Liver (tissue), 9 donors: ENCODE results near the gene OSBP2. TPM values are rescaled to one million over a fixed set of nuclear protein-coding genes. Genes with fewer than 3 reads are reported as not detected.

ENCODE experiments used
- DNase-seq: peaks from one replicate; pipeline ENCODE4 v3.0.0-alpha.2; 2017; ENCODE audit warnings: low spot score
- H3K27ac ChIP-seq, 2 donors: one replicate each; pipeline ENCODE4 v1.7.0; 2013; ENCODE audit warnings: inconsistent platforms in 2 of 2, low read length in 2 of 2, control low read depth in 1 of 2, low read depth in 1 of 2, mild to moderate bottlenecking in 1 of 2
- H3K27me3 ChIP-seq, 4 donors: one replicate each; pipeline versions ENCODE4 v1.6.1 to v1.7.0; 2013; ENCODE audit warnings: low read length in 3 of 4, inconsistent platforms in 1 of 4, mild to moderate bottlenecking in 1 of 4, moderate library complexity in 1 of 4; ENCODE audit not compliant: control insufficient read depth in 4 of 4, insufficient read depth in 4 of 4
- H3K36me3 ChIP-seq, 4 donors: one replicate each; pipeline versions ENCODE4 v1.6.1 to v1.7.0; 2013; ENCODE audit warnings: low read length in 3 of 4, mild to moderate bottlenecking in 3 of 4, low read depth in 1 of 4, moderate library complexity in 1 of 4; ENCODE audit not compliant: control insufficient read depth in 4 of 4, insufficient read depth in 3 of 4
- H3K4me1 ChIP-seq, 4 donors: one replicate each; pipeline versions ENCODE4 v1.6.1 to v1.7.0; 2013; ENCODE audit warnings: low read length in 3 of 4, mild to moderate bottlenecking in 3 of 4, moderate library complexity in 1 of 4; ENCODE audit not compliant: control insufficient read depth in 4 of 4, insufficient read depth in 4 of 4
- H3K4me3 ChIP-seq, 3 donors: one replicate each; pipeline versions ENCODE4 v1.6.1 to v1.7.0; 2013; ENCODE audit warnings: low read length in 3 of 3, control low read depth in 1 of 3, low read depth in 1 of 3, mild to moderate bottlenecking in 1 of 3
- H3K9ac ChIP-seq, 2 donors: one replicate each; pipeline ENCODE4 v1.7.0; 2013; ENCODE audit warnings: low read length in 2 of 2, mild to moderate bottlenecking in 2 of 2, moderate library complexity in 2 of 2, control low read depth in 1 of 2, low read depth in 1 of 2
- H3K9me3 ChIP-seq, 4 donors: one replicate each; pipeline versions ENCODE4 v1.6.1 to v1.7.0; 2013; ENCODE audit warnings: low read length in 3 of 4; ENCODE audit not compliant: control insufficient read depth in 4 of 4
- CTCF ChIP-seq: fragments of 150-350 bp; IDR thresholded peaks from 2 replicates; pipeline ENCODE4 v1.5.1; 2017; ENCODE audit warnings: improper control_type of control experiment, low read depth, low read length; ENCODE audit not compliant: missing input control
- EGR1 ChIP-seq, 2 donors: IDR thresholded peaks; 2 replicates each; pipeline ENCODE4 v1.6.1; 2016 to 2018; ENCODE audit warnings: antibody characterized with exemption in 2 of 2, low read depth in 2 of 2
- FOXA1 ChIP-seq: IDR thresholded peaks from 2 replicates; pipeline ENCODE4 v1.6.1; 2016; ENCODE audit warnings: antibody characterized with exemption
- FOXA2 ChIP-seq: IDR thresholded peaks from 2 replicates; pipeline ENCODE4 v1.6.1; 2016; ENCODE audit warnings: antibody characterized with exemption
- GABPA ChIP-seq, 2 donors: IDR thresholded peaks in 1 of 2; conservative IDR thresholded peaks in 1 of 2; 2 replicates each; pipeline ENCODE4 v1.6.1; 2016; ENCODE audit warnings: antibody characterized with exemption in 2 of 2, mild to moderate bottlenecking in 1 of 2, moderate library complexity in 1 of 2
- HNF4A ChIP-seq, 2 donors: conservative IDR thresholded peaks; 2 replicates each; pipeline ENCODE4 v1.6.1; 2016; ENCODE audit warnings: antibody characterized with exemption in 2 of 2, mild to moderate bottlenecking in 2 of 2
- HNF4G ChIP-seq: IDR thresholded peaks from 2 replicates; pipeline ENCODE4 v1.6.1; 2016; ENCODE audit warnings: antibody characterized with exemption
- JUND ChIP-seq, 2 donors: IDR thresholded peaks; 2 replicates each; pipeline ENCODE4 v1.6.1; 2016; ENCODE audit warnings: antibody characterized with exemption in 2 of 2
- RAD21 ChIP-seq, 2 donors: IDR thresholded peaks; 2 replicates each; pipeline ENCODE4 v1.6.1; 2016; ENCODE audit warnings: antibody characterized with exemption in 2 of 2, mild to moderate bottlenecking in 2 of 2
- RXRA ChIP-seq, 2 donors: IDR thresholded peaks; 2 replicates each; pipeline ENCODE4 v1.6.1; 2017 to 2018; ENCODE audit warnings: antibody characterized with exemption in 2 of 2, mild to moderate bottlenecking in 1 of 2
- SP1 ChIP-seq: IDR thresholded peaks from 2 replicates; pipeline ENCODE4 v1.6.1; 2018; ENCODE audit warnings: antibody characterized with exemption, mild to moderate bottlenecking
- TAF1 ChIP-seq: conservative IDR thresholded peaks from 2 replicates; pipeline ENCODE4 v1.6.1; 2016; ENCODE audit warnings: antibody characterized with exemption, mild to moderate bottlenecking
- YY1 ChIP-seq: IDR thresholded peaks from 2 replicates; pipeline ENCODE4 v1.6.1; 2016; ENCODE audit warnings: antibody characterized with exemption, mild to moderate bottlenecking
- WGBS: extraction: QIAGEN DNeasy Blood & Tissue Kit; methylation state at CpG from one replicate; pipeline ENCODE4 v1.1.7; 2013; 5-methylcytosine and 5-hydroxymethylcytosine counted together
- polyA plus RNA-seq, 2 donors: library from polyadenylated mRNA; stranded (reverse) in 1 of 2; unstranded in 1 of 2; fragments of 200-250 nt in 1 of 2; fragments of >200 nt in 1 of 2; fragmentation: Nextera tagmentation in 1 of 2; extraction: Ambion mirVana in 1 of 2; gene quantifications; one replicate each; pipeline versions ENCODE4 v1.2.1 to v1.2.3, GENCODE V29; 2013 to 2015
- total RNA-seq, 2 donors: library from RNA; depleted of rRNA; stranded (reverse); fragments of >200 nt; gene quantifications; one replicate each; pipeline ENCODE4 v1.2.3, GENCODE V29; 2014
- TF ChIP-seq, protein P1 (sequence below): IDR thresholded peaks from 2 replicates; pipeline ENCODE4 v1.6.1; 2016; ENCODE audit warnings: antibody characterized with exemption, mild to moderate bottlenecking
- TF ChIP-seq, protein P2 (sequence below): IDR thresholded peaks from 2 replicates; pipeline ENCODE4 v1.6.1; 2016; ENCODE audit warnings: antibody characterized with exemption
- TF ChIP-seq, protein P3 (sequence below): IDR thresholded peaks from 2 replicates; pipeline ENCODE4 v1.6.1; 2016; ENCODE audit warnings: antibody characterized with exemption
- TF ChIP-seq, protein P4 (sequence below): IDR thresholded peaks from 2 replicates; pipeline ENCODE4 v1.6.1; 2016; ENCODE audit warnings: antibody characterized with exemption
- donor health status: healthy.
- donor health status: healthy.
- donor health status: healthy.
- donor health status: healthy.
- donor health status: healthy.

OSBP2 gene
- total and polyA plus RNA-seq, 4 donors, result 0.43 to 192 (median 0.86) TPM

DNA sequence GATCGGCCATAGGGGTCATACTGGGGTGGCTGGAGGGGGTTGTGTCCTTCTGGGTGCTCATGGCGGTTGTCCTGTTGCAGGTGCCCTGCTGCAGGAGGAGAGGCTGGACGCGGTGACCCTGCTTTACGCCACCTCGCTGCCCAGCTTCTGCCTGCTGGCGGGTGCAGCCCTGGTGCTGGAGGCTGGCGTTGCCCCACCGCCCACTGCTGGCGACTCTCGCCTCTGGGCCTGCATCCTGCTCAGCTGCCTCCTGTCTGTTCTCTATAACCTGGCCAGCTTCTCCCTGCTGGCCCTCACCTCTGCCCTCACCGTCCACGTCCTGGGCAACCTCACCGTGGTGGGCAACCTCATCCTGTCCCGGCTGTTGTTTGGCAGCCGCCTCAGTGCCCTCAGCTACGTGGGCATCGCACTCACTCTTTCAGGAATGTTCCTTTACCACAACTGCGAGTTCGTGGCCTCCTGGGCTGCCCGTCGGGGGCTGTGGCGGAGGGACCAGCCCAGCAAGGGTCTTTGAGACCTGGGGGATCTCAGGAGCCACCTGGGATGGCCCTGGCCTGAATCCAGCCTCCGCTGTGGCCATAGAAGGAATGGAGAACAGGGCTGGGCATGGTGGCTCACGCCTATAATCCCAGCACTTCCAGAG is 48.0 kb upstream of the OSBP2 start:
- no peak for DNase-seq
- TF ChIP-seq CTCF (no peak), TAF1 (no peak), FOXA2 (no peak), RAD21 (IDR thresholded peaks at IDR 0.05) (no peak), RXRA (IDR thresholded peaks at IDR 0.05) (no peak), HNF4A (conservative IDR thresholded peaks at IDR 0.05) (no peak), JUND (IDR thresholded peaks at IDR 0.05) (no peak), SP1 (no peak)
- TF ChIP-seq, protein P1, sequence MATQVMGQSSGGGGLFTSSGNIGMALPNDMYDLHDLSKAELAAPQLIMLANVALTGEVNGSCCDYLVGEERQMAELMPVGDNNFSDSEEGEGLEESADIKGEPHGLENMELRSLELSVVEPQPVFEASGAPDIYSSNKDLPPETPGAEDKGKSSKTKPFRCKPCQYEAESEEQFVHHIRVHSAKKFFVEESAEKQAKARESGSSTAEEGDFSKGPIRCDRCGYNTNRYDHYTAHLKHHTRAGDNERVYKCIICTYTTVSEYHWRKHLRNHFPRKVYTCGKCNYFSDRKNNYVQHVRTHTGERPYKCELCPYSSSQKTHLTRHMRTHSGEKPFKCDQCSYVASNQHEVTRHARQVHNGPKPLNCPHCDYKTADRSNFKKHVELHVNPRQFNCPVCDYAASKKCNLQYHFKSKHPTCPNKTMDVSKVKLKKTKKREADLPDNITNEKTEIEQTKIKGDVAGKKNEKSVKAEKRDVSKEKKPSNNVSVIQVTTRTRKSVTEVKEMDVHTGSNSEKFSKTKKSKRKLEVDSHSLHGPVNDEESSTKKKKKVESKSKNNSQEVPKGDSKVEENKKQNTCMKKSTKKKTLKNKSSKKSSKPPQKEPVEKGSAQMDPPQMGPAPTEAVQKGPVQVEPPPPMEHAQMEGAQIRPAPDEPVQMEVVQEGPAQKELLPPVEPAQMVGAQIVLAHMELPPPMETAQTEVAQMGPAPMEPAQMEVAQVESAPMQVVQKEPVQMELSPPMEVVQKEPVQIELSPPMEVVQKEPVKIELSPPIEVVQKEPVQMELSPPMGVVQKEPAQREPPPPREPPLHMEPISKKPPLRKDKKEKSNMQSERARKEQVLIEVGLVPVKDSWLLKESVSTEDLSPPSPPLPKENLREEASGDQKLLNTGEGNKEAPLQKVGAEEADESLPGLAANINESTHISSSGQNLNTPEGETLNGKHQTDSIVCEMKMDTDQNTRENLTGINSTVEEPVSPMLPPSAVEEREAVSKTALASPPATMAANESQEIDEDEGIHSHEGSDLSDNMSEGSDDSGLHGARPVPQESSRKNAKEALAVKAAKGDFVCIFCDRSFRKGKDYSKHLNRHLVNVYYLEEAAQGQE, result no peak
- TF ChIP-seq, protein P2, sequence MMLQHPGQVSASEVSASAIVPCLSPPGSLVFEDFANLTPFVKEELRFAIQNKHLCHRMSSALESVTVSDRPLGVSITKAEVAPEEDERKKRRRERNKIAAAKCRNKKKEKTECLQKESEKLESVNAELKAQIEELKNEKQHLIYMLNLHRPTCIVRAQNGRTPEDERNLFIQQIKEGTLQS, result no peak
- TF ChIP-seq, protein P3, sequence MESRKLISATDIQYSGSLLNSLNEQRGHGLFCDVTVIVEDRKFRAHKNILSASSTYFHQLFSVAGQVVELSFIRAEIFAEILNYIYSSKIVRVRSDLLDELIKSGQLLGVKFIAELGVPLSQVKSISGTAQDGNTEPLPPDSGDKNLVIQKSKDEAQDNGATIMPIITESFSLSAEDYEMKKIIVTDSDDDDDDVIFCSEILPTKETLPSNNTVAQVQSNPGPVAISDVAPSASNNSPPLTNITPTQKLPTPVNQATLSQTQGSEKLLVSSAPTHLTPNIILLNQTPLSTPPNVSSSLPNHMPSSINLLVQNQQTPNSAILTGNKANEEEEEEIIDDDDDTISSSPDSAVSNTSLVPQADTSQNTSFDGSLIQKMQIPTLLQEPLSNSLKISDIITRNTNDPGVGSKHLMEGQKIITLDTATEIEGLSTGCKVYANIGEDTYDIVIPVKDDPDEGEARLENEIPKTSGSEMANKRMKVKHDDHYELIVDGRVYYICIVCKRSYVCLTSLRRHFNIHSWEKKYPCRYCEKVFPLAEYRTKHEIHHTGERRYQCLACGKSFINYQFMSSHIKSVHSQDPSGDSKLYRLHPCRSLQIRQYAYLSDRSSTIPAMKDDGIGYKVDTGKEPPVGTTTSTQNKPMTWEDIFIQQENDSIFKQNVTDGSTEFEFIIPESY, result no peak
- no peaks in the 10 kb centered on the region for H3K36me3 ChIP-seq
- no peak overlapping the region for H3K4me3 ChIP-seq
- no peaks in the 10 kb centered on the region for H3K9me3 ChIP-seq
- H3K27me3 ChIP-seq, result no peaks in the 10 kb centered on the region
- H3K27ac ChIP-seq, result no peak overlapping the region
- no peak overlapping the region for H3K9ac ChIP-seq
- H3K4me1 ChIP-seq, result no peaks in the 10 kb centered on the region
- 95% methylated on average over 25 of the region's 25 CpGs for WGBS

DNA sequence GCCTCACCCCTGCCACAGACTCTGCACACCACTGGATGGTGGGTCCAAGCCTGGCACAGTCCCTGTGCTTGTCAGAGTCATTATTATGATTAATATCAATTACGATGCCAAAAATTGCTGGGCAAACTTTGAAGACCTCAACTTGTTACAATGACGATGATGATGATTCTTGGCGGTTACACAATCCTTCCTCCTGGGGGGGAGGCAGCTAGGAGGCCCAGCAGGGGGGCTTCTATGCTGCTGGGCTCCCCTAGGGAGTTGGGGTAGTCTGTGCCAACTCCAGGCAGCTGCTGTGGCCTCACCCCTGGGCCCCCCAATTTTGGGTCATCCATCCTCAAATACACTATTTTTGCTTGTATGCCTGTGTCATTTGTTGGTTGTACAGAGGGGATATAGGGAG is 47.1 kb upstream of the OSBP2 start:
- H3K9me3 ChIP-seq, result no peaks in the 10 kb centered on the region
- DNase-seq, result no peak
- H3K27ac ChIP-seq, result no peak overlapping the region
- no peak overlapping the region for H3K9ac ChIP-seq
- 94% methylated on average over 3 of the region's 3 CpGs for WGBS
- H3K4me3 ChIP-seq, result no peak overlapping the region
- H3K36me3 ChIP-seq, result no peaks in the 10 kb centered on the region
- no peaks in the 10 kb centered on the region for H3K4me1 ChIP-seq
- H3K27me3 ChIP-seq, result no peaks in the 10 kb centered on the region
- TF ChIP-seq YY1 (no peak), SP1 (no peak), CTCF (no peak), EGR1 (IDR thresholded peaks at IDR 0.05; ENCODE audit: low read depth in 2 of 2) (no peak), HNF4G (no peak), GABPA (IDR thresholded peaks at IDR 0.05 in 1 of 2, conservative IDR thresholded peaks at IDR 0.05 in 1 of 2) (no peak), FOXA1 (no peak), FOXA2 (no peak), JUND (IDR thresholded peaks at IDR 0.05) (no peak), TAF1 (no peak), HNF4A (conservative IDR thresholded peaks at IDR 0.05) (no peak)
- TF ChIP-seq, protein P4, sequence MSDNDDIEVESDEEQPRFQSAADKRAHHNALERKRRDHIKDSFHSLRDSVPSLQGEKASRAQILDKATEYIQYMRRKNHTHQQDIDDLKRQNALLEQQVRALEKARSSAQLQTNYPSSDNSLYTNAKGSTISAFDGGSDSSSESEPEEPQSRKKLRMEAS, result no peak
- TF ChIP-seq, protein P2, result no peak
- TF ChIP-seq, protein P3, result no peak
